ENCODE results near the gene NAALADL2. TPM values are rescaled to one million over a fixed set of nuclear protein-coding genes. Genes with fewer than 3 reads are reported as not detected.

Gene NAALADL2
- total and polyA plus RNA-seq, 2 of the 13 experiments (the other 11 are each of a cell fraction or from before 2014, with no cell fraction given): 0.08 TPM; not detected in 1

DNA sequence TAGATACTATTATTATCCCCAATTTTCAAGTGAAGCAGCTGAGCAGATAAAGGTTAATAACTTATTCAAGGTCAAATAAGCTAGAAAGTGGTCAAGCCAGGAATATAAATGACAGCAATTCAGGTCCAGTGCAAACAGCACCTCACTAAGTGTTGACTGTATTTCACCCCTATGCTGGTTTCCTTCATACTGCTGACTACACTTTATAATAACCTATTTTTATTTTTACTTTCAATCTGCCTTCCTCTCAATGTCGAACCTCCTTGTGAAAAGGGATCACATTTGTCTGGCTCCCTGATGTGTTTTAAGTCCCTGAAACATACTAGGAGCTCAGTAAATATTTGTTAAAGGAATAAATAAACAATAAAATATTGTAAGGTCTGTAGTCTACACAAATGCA is 146.1 kb downstream of the NAALADL2 start:
- intact Hi-C loops (cut with micrococcal nuclease; ENCODE audit: unreplicated experiment) (no loop called here), in situ Hi-C loops (cut with HindIII; ENCODE audit: extremely low pct_ligation_motif_present, low pct_unique_long_range_greater_than_20kb) (no loop called here)
- no TSS peak for BruUV-seq (replicated peaks)
- Histone ChIP-seq H3K4me1 (ENCODE audit: insufficient read depth, low read length) (no peaks in the 10 kb centered on the region), H3K9ac (ENCODE audit: insufficient read depth, low read depth, low read length) (no peak overlapping the region), H3K4me2 (ENCODE audit: low read depth, low read length) (no peak overlapping the region), H3K9me3 (ENCODE audit: low read length) (no peaks in the 10 kb centered on the region), H3K79me2 (ENCODE audit: insufficient read depth, low read length) (no peaks in the 10 kb centered on the region), H3K27ac (ENCODE audit: extremely low read length, insufficient read depth, low read length) (no peak overlapping the region), H2AFZ (ENCODE audit: low read length) (no peak overlapping the region), H4K20me1 (ENCODE audit: insufficient read depth, low read length) (no peaks in the 10 kb centered on the region), H3K27me3 (ENCODE audit: control insufficient read depth in 1 of 2, insufficient read depth in 2 of 2, low read length in 2 of 2) (no peaks in the 10 kb centered on the region), H3K36me3 (replicated peaks in 1 of 2; ENCODE audit: control insufficient read depth in 1 of 2, insufficient read depth in 2 of 2, low read length in 2 of 2) (no peaks in the 10 kb centered on the region), H3K4me3 (replicated peaks in 1 of 3; ENCODE audit: insufficient read depth in 1 of 3, low read depth in 2 of 3, low read length in 3 of 3) (no peak overlapping the region)
- CTCF ChIA-PET (ENCODE audit: low intra/inter-chr PET ratio, low total read pairs): no interaction called here
- DNase-seq (ENCODE audit: low spot score): no peak
- POLR2A ChIA-PET: no interaction called here
- ATAC-seq: no peak
- no peak for FAIRE-seq
- 0% methylated on average over 1 of the region's 1 CpG for WGBS (ENCODE audit: low lambda C conversion rate)
- TF ChIP-seq ZNF841 (CRISPR knock-in tag; IDR thresholded peaks at IDR 0.05; ENCODE audit: borderline replicate concordance) (no peak), MLXIP (CRISPR knock-in tag; IDR thresholded peaks at IDR 0.05; ENCODE audit: borderline replicate concordance) (no peak), FIP1L1 (IDR thresholded peaks at IDR 0.05; ENCODE audit: borderline replicate concordance, insufficient read depth, low read depth, low read length) (no peak), ZNF160 (CRISPR knock-in tag; IDR thresholded peaks at IDR 0.05) (no peak), ZBTB38 (CRISPR knock-in tag; IDR thresholded peaks at IDR 0.05) (no peak), ZSCAN21 (CRISPR knock-in tag; IDR thresholded peaks at IDR 0.05; ENCODE audit: borderline replicate concordance) (no peak), ZNF350 (CRISPR knock-in tag; IDR thresholded peaks at IDR 0.05; ENCODE audit: borderline replicate concordance, low read depth) (no peak), RFX5 (IDR thresholded peaks at IDR 0.05; ENCODE audit: low read depth, low read length) (no peak), REXO4 (CRISPR knock-in tag; IDR thresholded peaks at IDR 0.05; ENCODE audit: borderline replicate concordance) (no peak), RARG (CRISPR knock-in tag; IDR thresholded peaks at IDR 0.05; ENCODE audit: low read depth) (no peak), FOXJ3 (CRISPR knock-in tag; IDR thresholded peaks at IDR 0.05; ENCODE audit: borderline replicate concordance) (no peak), RBFOX2 (IDR thresholded peaks at IDR 0.05; ENCODE audit: low read depth, low read length) (no peak), KAT2B (IDR thresholded peaks at IDR 0.05; ENCODE audit: borderline replicate concordance, low read depth, low read length) (no peak), MBNL3 (CRISPR knock-in tag; conservative IDR thresholded peaks at IDR 0.05) (no peak), RXRA (CRISPR knock-in tag; IDR thresholded peaks at IDR 0.05) (no peak), CHD4 (IDR thresholded peaks at IDR 0.05; ENCODE audit: borderline replicate concordance, low read length) (no peak), ZUFSP (CRISPR knock-in tag; IDR thresholded peaks at IDR 0.05; ENCODE audit: borderline replicate concordance) (no peak), GRHL1 (CRISPR knock-in tag; conservative IDR thresholded peaks at IDR 0.05) (no peak)
- TF ChIP-seq, protein P1, sequence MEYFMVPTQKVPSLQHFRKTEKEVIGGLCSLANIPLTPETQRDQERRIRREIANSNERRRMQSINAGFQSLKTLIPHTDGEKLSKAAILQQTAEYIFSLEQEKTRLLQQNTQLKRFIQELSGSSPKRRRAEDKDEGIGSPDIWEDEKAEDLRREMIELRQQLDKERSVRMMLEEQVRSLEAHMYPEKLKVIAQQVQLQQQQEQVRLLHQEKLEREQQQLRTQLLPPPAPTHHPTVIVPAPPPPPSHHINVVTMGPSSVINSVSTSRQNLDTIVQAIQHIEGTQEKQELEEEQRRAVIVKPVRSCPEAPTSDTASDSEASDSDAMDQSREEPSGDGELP (IDR thresholded peaks at IDR 0.05; ENCODE audit: borderline replicate concordance, low read depth): no peak
